Breast epithelium (tissue), 4 donors: Measurements from ENCODE around the gene KLF17. TPM values are rescaled to one million over a fixed set of nuclear protein-coding genes. Genes with fewer than 3 reads are reported as not detected.

ENCODE experiments used
- DNase-seq, 2 donors: peaks; one replicate each; pipeline ENCODE4 v3.0.0-alpha.2; 2019; ENCODE audit warnings: low spot score in 2 of 2
- H3K27ac ChIP-seq, 2 donors: fragments of 200-600 bp; sonication (generic) in 1 of 2; one replicate each; pipeline ENCODE4 v1.5.1; 2016 to 2019; ENCODE audit warnings: mild to moderate bottlenecking in 1 of 2
- H3K27me3 ChIP-seq, 2 donors: fragments of 200-600 bp; sonication (generic) in 1 of 2; one replicate each; pipeline versions ENCODE4 v1.5.1 to v1.6.0; 2017 to 2019; ENCODE audit warnings: control low read depth in 1 of 2, mild to moderate bottlenecking in 1 of 2
- H3K36me3 ChIP-seq: fragments of 200-600 bp; one replicate; pipeline ENCODE4 v1.5.1; 2019
- H3K4me1 ChIP-seq, 2 donors: fragments of 200-600 bp; sonication (generic); one replicate each; pipeline ENCODE4 v1.5.1; 2016 to 2019; ENCODE audit warnings: control low read depth in 1 of 2
- H3K4me3 ChIP-seq, 3 donors: fragments of 200-600 bp; sonication (generic); 1 replicate in 2 of 3; 2 replicates in 1 of 3; pipeline ENCODE4 v1.5.1; 2016 to 2019; ENCODE audit warnings: mild to moderate bottlenecking in 3 of 3, moderate library complexity in 2 of 3
- H3K9me3 ChIP-seq, 2 donors: fragments of 200-600 bp; sonication (generic) in 1 of 2; one replicate each; pipeline ENCODE4 v1.5.1; 2016 to 2019; ENCODE audit warnings: control low read depth in 1 of 2
- POLR2A ChIP-seq: fragments of 450-650 bp; IDR thresholded peaks from one replicate; pipeline ENCODE4 v1.6.1; 2016; ENCODE audit warnings: antibody characterized with exemption, mild to moderate bottlenecking, moderate library complexity
- POLR2AphosphoS5 ChIP-seq, 3 donors: sonication (generic); formaldehyde crosslinking; IDR thresholded peaks; one replicate each; pipeline ENCODE4 v1.6.1; 2017; ENCODE audit warnings: antibody characterized with exemption in 3 of 3
- intact Hi-C: fragments of 100-400 bp; cut with DNase I; formaldehyde crosslinking; loops from one replicate; pipeline ENCODE4 v1.15.1; 2023; ENCODE audit warnings: low total_unique reads
- total RNA-seq, 3 donors: library from RNA; depleted of rRNA; stranded (reverse); fragments of >200 nt; gene quantifications; one replicate each; pipeline ENCODE4 v1.1.0, GENCODE V29; 2016
- TF ChIP-seq, protein P1 (sequence below), 3 donors: fragments of 450-650 bp; IDR thresholded peaks; one replicate each; pipeline ENCODE4 v1.5.1; 2016 to 2017; ENCODE audit warnings: antibody characterized with exemption in 3 of 3, mild to moderate bottlenecking in 3 of 3, moderate library complexity in 3 of 3

KLF17 gene
- total RNA-seq, 3 donors from 2014 or later, result not detected

DNA sequence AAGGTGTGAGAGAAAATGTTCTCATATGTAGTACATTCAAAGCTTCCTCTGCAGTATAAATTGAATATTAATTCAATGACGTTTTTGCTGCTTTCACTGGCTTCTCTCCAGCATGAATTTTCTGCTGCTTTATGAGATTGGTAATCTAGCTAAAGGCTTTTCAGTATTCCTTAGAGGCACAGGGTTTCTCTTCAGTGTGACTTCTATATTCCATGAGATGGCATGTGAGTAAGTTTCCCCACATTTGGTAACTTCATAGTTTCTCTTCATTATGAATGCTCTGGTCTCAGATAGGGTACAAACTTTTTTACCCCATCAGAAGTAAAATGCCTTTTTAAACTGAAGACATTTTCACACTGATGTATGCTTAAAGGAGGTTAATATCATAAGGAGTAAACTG is 33.2 kb downstream of the KLF17 start:
- Histone ChIP-seq H3K36me3 (no peaks in the 10 kb centered on the region), H3K4me1 (no peaks in the 10 kb centered on the region), H3K27me3 (no peaks in the 10 kb centered on the region), H3K4me3 (no peak overlapping the region), H3K27ac (no peak overlapping the region), H3K9me3 (no peaks in the 10 kb centered on the region)
- intact Hi-C loops, result no loop called here
- TF ChIP-seq POLR2A (no peak), POLR2AphosphoS5 (IDR thresholded peaks at IDR 0.05) (no peak)
- TF ChIP-seq, protein P1, sequence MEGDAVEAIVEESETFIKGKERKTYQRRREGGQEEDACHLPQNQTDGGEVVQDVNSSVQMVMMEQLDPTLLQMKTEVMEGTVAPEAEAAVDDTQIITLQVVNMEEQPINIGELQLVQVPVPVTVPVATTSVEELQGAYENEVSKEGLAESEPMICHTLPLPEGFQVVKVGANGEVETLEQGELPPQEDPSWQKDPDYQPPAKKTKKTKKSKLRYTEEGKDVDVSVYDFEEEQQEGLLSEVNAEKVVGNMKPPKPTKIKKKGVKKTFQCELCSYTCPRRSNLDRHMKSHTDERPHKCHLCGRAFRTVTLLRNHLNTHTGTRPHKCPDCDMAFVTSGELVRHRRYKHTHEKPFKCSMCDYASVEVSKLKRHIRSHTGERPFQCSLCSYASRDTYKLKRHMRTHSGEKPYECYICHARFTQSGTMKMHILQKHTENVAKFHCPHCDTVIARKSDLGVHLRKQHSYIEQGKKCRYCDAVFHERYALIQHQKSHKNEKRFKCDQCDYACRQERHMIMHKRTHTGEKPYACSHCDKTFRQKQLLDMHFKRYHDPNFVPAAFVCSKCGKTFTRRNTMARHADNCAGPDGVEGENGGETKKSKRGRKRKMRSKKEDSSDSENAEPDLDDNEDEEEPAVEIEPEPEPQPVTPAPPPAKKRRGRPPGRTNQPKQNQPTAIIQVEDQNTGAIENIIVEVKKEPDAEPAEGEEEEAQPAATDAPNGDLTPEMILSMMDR (IDR thresholded peaks at IDR 0.05), result no peak
- DNase-seq, result no peak

DNA sequence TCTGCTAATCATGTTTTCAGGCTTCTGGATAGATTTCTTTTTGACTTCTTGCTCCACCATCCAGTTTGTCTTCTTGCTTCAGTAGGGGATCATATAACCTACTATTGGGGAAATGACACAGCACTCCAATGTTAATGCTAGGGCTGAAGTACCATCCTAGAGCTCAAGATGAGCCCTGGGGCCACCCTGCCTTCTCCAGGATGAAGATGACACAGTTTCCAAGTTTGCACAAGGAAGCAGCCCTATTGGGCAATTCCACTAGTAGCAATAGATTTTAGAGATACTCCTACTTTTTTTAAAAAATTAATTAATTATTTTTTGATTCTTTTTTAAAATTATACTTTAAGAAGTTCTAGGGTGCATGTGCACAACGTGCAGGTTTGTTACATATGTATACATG is 34.1 kb downstream of the KLF17 start:
- TF ChIP-seq, protein P1 (IDR thresholded peaks at IDR 0.05), result no peak
- TF ChIP-seq POLR2A, result no peak
- TF ChIP-seq POLR2AphosphoS5 (IDR thresholded peaks at IDR 0.05), result no peak
- Histone ChIP-seq H3K36me3 (no peaks in the 10 kb centered on the region), H3K4me1 (no peaks in the 10 kb centered on the region), H3K9me3 (no peaks in the 10 kb centered on the region), H3K4me3 (no peak overlapping the region), H3K27me3 (no peaks in the 10 kb centered on the region), H3K27ac (no peak overlapping the region)
- no peak for DNase-seq
- intact Hi-C loops, result no loop called here

GRCh38 chr1:44154049-44154448 is 35.4 kb downstream of the KLF17 start:
- H3K4me3 ChIP-seq, result no peak overlapping the region
- no peaks in the 10 kb centered on the region for H3K9me3 ChIP-seq
- H3K27ac ChIP-seq, result no peak overlapping the region
- intact Hi-C loops, result no loop called here
- H3K36me3 ChIP-seq, result no peaks in the 10 kb centered on the region
- no peaks in the 10 kb centered on the region for H3K27me3 ChIP-seq
- DNase-seq, result no peak
- H3K4me1 ChIP-seq, result no peaks in the 10 kb centered on the region
- TF ChIP-seq POLR2A (no peak), POLR2AphosphoS5 (IDR thresholded peaks at IDR 0.05) (no peak)
- TF ChIP-seq, protein P1 (IDR thresholded peaks at IDR 0.05), result no peak

GRCh38 chr1:44157903-44158302 is 39.3 kb downstream of the KLF17 start:
- Histone ChIP-seq H3K36me3 (no peaks in the 10 kb centered on the region), H3K4me1 (no peaks in the 10 kb centered on the region), H3K27ac (no peak overlapping the region), H3K9me3 (no peaks in the 10 kb centered on the region), H3K4me3 (no peak overlapping the region), H3K27me3 (no peaks in the 10 kb centered on the region)
- TF ChIP-seq POLR2A (no peak), POLR2AphosphoS5 (IDR thresholded peaks at IDR 0.05) (no peak)
- TF ChIP-seq, protein P1 (IDR thresholded peaks at IDR 0.05), result no peak
- intact Hi-C loops, result no loop called here
- DNase-seq, result no peak

- no peaks in the 10 kb centered on the region for H3K4me1 ChIP-seq
- no peak overlapping the region for H3K27ac ChIP-seq
- intact Hi-C loops, result no loop called here
- no peaks in the 10 kb centered on the region for H3K9me3 ChIP-seq
- no peak for DNase-seq
- no peaks in the 10 kb centered on the region for H3K36me3 ChIP-seq
- no peak overlapping the region for H3K4me3 ChIP-seq
- TF ChIP-seq POLR2A, result no peak
- TF ChIP-seq, protein P1 (IDR thresholded peaks at IDR 0.05), result no peak
- TF ChIP-seq POLR2AphosphoS5 (IDR thresholded peaks at IDR 0.05), result no peak
- no peaks in the 10 kb centered on the region for H3K27me3 ChIP-seq
These were observed 40.2 kb downstream of the KLF17 start for GRCh38 chr1:44158871-44159270.
